WTC11 (cell line): ENCODE results near the gene QSOX2. TPM values are rescaled to one million over a fixed set of nuclear protein-coding genes. Genes with fewer than 3 reads are reported as not detected.

Source experiments
- ELF4 ChIP-seq: sonication (generic); formaldehyde crosslinking; IDR thresholded peaks from 2 replicates; pipeline ENCODE4 v1.8.1; 2022; ENCODE audit warnings: low read depth, mild to moderate bottlenecking, moderate library complexity, missing genetic modification reagents
- JAZF1 ChIP-seq: fragments of 250-450 bp; sonication (Bioruptor Pico); IDR thresholded peaks from 2 replicates; pipeline ENCODE4 v1.9.0; 2021; ENCODE audit warnings: moderate library complexity, mild to moderate bottlenecking, inconsistent platforms
- MXD4 ChIP-seq: fragments of 250-450 bp; sonication (Bioruptor Pico); IDR thresholded peaks from 2 replicates; pipeline ENCODE4 v1.8.0; 2021; ENCODE audit warnings: mild to moderate bottlenecking, moderate library complexity, borderline replicate concordance
- NR1H2 ChIP-seq: sonication (generic); formaldehyde crosslinking; IDR thresholded peaks from 2 replicates; pipeline ENCODE4 v1.9.0; 2021; ENCODE audit warnings: mild to moderate bottlenecking, moderate library complexity, missing genetic modification reagents
- ZNF121 ChIP-seq: sonication (generic); formaldehyde crosslinking; IDR thresholded peaks from 2 replicates; pipeline ENCODE4 v1.8.0; 2023; ENCODE audit warnings: missing genetic modification reagents
- ZNF396 ChIP-seq: fragments of 250-450 bp; sonication (Bioruptor Pico); IDR thresholded peaks from 2 replicates; pipeline ENCODE4 v1.8.0; 2021; ENCODE audit warnings: mild to moderate bottlenecking, moderate library complexity, borderline replicate concordance
- total RNA-seq: library from RNA; stranded (reverse); gene quantifications from 3 replicates; pipeline ENCODE4 v1.2.3, GENCODE V29; 2021
- TF ChIP-seq, protein P1 (sequence below): sonication (generic); formaldehyde crosslinking; IDR thresholded peaks from 2 replicates; pipeline ENCODE4 v1.8.0; 2023; ENCODE audit warnings: missing genetic modification reagents
- TF ChIP-seq, protein P2 (sequence below): sonication (generic); formaldehyde crosslinking; IDR thresholded peaks from 2 replicates; pipeline ENCODE4 v1.8.1; 2022; ENCODE audit warnings: mild to moderate bottlenecking, missing genetic modification reagents, moderate library complexity, borderline replicate concordance
- TF ChIP-seq, protein P3 (sequence below): sonication (generic); formaldehyde crosslinking; IDR thresholded peaks from 2 replicates; pipeline ENCODE4 v1.8.1; 2022; ENCODE audit warnings: low read depth, missing genetic modification reagents, borderline replicate concordance
- TF ChIP-seq, protein P4 (sequence below): sonication (generic); formaldehyde crosslinking; IDR thresholded peaks from 2 replicates; pipeline ENCODE4 v1.8.0; 2022; ENCODE audit warnings: mild to moderate bottlenecking, missing genetic modification reagents
- TF ChIP-seq, protein P5 (sequence below): sonication (generic); formaldehyde crosslinking; IDR thresholded peaks from 2 replicates; pipeline ENCODE4 v1.8.1; 2023; ENCODE audit warnings: mild to moderate bottlenecking, missing genetic modification reagents, borderline replicate concordance
- TF ChIP-seq, protein P6 (sequence below): sonication (generic); formaldehyde crosslinking; IDR thresholded peaks from 2 replicates; pipeline ENCODE4 v1.8.1; 2023; ENCODE audit warnings: mild to moderate bottlenecking, moderate library complexity, missing genetic modification reagents
- TF ChIP-seq, protein P7 (sequence below): fragments of 250-450 bp; sonication (Bioruptor Pico); IDR thresholded peaks from 2 replicates; pipeline ENCODE4 v1.8.0; 2021; ENCODE audit warnings: mild to moderate bottlenecking

Gene QSOX2
- total RNA-seq, 1 experiment from 2014 or later = 33.2 TPM

DNA sequence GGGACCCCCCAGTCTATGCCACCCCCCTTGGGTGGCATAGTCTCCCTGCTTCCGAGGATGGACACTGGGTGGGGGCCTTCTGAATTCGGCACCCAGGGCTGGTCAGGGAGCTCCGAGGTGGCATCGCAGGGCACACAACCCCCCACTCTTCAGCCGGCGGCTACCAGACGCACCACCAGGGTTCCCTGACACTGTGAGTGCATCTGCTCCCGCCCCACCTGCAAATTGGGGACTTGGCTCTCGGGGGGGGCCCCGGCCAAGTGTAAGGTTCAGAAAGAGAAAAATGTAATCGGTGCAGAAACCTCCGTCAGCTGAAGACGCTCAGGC is 12.7 kb upstream of the QSOX2 start (continued):
- TF ChIP-seq, protein P1, sequence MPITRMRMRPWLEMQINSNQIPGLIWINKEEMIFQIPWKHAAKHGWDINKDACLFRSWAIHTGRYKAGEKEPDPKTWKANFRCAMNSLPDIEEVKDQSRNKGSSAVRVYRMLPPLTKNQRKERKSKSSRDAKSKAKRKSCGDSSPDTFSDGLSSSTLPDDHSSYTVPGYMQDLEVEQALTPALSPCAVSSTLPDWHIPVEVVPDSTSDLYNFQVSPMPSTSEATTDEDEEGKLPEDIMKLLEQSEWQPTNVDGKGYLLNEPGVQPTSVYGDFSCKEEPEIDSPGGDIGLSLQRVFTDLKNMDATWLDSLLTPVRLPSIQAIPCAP (CRISPR knock-in tag) = no peak
- TF ChIP-seq, protein P2, sequence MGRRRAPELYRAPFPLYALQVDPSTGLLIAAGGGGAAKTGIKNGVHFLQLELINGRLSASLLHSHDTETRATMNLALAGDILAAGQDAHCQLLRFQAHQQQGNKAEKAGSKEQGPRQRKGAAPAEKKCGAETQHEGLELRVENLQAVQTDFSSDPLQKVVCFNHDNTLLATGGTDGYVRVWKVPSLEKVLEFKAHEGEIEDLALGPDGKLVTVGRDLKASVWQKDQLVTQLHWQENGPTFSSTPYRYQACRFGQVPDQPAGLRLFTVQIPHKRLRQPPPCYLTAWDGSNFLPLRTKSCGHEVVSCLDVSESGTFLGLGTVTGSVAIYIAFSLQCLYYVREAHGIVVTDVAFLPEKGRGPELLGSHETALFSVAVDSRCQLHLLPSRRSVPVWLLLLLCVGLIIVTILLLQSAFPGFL (CRISPR knock-in tag) = no peak
- no peak for TF ChIP-seq ZNF121 (CRISPR knock-in tag)
- no peak for TF ChIP-seq ZNF396 (CRISPR knock-in tag)
- TF ChIP-seq, protein P3, sequence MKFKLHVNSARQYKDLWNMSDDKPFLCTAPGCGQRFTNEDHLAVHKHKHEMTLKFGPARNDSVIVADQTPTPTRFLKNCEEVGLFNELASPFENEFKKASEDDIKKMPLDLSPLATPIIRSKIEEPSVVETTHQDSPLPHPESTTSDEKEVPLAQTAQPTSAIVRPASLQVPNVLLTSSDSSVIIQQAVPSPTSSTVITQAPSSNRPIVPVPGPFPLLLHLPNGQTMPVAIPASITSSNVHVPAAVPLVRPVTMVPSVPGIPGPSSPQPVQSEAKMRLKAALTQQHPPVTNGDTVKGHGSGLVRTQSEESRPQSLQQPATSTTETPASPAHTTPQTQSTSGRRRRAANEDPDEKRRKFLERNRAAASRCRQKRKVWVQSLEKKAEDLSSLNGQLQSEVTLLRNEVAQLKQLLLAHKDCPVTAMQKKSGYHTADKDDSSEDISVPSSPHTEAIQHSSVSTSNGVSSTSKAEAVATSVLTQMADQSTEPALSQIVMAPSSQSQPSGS (CRISPR knock-in tag) = no peak
- no peak for TF ChIP-seq NR1H2 (CRISPR knock-in tag)
- TF ChIP-seq, protein P4, sequence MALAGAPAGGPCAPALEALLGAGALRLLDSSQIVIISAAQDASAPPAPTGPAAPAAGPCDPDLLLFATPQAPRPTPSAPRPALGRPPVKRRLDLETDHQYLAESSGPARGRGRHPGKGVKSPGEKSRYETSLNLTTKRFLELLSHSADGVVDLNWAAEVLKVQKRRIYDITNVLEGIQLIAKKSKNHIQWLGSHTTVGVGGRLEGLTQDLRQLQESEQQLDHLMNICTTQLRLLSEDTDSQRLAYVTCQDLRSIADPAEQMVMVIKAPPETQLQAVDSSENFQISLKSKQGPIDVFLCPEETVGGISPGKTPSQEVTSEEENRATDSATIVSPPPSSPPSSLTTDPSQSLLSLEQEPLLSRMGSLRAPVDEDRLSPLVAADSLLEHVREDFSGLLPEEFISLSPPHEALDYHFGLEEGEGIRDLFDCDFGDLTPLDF (CRISPR knock-in tag) = no peak
- no peak for TF ChIP-seq MXD4 (CRISPR knock-in tag)
- TF ChIP-seq, protein P5, sequence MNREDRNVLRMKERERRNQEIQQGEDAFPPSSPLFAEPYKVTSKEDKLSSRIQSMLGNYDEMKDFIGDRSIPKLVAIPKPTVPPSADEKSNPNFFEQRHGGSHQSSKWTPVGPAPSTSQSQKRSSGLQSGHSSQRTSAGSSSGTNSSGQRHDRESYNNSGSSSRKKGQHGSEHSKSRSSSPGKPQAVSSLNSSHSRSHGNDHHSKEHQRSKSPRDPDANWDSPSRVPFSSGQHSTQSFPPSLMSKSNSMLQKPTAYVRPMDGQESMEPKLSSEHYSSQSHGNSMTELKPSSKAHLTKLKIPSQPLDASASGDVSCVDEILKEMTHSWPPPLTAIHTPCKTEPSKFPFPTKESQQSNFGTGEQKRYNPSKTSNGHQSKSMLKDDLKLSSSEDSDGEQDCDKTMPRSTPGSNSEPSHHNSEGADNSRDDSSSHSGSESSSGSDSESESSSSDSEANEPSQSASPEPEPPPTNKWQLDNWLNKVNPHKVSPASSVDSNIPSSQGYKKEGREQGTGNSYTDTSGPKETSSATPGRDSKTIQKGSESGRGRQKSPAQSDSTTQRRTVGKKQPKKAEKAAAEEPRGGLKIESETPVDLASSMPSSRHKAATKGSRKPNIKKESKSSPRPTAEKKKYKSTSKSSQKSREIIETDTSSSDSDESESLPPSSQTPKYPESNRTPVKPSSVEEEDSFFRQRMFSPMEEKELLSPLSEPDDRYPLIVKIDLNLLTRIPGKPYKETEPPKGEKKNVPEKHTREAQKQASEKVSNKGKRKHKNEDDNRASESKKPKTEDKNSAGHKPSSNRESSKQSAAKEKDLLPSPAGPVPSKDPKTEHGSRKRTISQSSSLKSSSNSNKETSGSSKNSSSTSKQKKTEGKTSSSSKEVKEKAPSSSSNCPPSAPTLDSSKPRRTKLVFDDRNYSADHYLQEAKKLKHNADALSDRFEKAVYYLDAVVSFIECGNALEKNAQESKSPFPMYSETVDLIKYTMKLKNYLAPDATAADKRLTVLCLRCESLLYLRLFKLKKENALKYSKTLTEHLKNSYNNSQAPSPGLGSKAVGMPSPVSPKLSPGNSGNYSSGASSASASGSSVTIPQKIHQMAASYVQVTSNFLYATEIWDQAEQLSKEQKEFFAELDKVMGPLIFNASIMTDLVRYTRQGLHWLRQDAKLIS (CRISPR knock-in tag) = no peak
- TF ChIP-seq, protein P6, sequence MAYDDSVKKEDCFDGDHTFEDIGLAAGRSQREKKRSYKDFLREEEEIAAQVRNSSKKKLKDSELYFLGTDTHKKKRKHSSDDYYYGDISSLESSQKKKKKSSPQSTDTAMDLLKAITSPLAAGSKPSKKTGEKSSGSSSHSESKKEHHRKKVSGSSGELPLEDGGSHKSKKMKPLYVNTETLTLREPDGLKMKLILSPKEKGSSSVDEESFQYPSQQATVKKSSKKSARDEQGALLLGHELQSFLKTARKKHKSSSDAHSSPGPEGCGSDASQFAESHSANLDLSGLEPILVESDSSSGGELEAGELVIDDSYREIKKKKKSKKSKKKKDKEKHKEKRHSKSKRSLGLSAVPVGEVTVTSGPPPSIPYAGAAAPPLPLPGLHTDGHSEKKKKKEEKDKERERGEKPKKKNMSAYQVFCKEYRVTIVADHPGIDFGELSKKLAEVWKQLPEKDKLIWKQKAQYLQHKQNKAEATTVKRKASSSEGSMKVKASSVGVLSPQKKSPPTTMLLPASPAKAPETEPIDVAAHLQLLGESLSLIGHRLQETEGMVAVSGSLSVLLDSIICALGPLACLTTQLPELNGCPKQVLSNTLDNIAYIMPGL (CRISPR knock-in tag) = no peak
- TF ChIP-seq JAZF1 (CRISPR knock-in tag) = no peak
- TF ChIP-seq, protein P7, sequence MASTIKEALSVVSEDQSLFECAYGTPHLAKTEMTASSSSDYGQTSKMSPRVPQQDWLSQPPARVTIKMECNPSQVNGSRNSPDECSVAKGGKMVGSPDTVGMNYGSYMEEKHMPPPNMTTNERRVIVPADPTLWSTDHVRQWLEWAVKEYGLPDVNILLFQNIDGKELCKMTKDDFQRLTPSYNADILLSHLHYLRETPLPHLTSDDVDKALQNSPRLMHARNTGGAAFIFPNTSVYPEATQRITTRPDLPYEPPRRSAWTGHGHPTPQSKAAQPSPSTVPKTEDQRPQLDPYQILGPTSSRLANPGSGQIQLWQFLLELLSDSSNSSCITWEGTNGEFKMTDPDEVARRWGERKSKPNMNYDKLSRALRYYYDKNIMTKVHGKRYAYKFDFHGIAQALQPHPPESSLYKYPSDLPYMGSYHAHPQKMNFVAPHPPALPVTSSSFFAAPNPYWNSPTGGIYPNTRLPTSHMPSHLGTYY (CRISPR knock-in tag) = no peak
- no peak for TF ChIP-seq ELF4
